Eye (tissue), 1 donor: ENCODE results near the gene GHRHR.

Source experiments
- DNase-seq: peaks from one replicate; pipeline ENCODE4 v3.0.0-alpha.2; 2015

GHRHR gene

GRCh38 chr7:31017032-31017675 is 53.4 kb downstream of the GHRHR start:
- DNase-seq: no peak

DNA sequence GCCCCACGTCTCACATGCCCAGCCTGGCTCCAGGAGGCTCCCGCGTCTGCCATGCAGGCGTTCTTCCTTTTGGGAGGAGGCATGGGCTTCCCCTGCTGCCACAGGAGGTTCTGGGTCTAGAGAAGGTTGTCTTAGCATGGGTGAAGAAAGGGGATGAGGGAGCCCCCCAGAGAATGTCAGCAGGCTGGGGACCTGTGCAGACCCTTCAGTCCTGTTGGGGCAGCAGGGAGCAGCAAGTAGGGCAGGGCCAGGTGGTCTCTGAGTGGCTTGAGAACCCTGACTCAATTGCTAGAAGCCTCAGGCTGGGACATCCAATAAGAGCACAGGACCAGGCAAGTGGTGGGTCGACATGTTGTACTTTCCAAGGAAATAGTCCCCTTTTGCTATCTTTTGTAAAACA is 54.0 kb downstream of the GHRHR start:
- DNase-seq: no peak

DNA sequence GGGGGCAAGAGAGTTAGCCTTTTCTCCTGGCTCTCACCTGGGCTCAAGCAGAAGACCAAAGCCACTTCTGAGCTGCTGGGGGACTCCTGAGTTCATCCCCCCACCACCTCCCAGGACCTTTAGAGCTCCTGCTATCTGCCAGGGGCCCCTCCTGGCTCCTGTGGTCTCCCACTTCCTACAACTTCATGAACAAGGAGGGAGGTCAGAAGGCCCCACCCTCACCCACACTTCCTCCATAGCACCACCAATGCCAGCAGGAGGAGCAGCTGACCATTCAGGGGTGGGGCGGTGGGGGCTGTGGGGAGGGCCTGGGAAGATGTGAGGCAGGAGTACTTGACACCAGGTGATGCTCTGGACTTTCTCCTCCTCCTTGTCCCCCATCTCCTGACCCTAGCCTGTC is 55.8 kb downstream of the GHRHR start:
- DNase-seq: no peak

GRCh38 chr7:31020161-31020560 is 56.4 kb downstream of the GHRHR start:
- DNase-seq: no peak

DNA sequence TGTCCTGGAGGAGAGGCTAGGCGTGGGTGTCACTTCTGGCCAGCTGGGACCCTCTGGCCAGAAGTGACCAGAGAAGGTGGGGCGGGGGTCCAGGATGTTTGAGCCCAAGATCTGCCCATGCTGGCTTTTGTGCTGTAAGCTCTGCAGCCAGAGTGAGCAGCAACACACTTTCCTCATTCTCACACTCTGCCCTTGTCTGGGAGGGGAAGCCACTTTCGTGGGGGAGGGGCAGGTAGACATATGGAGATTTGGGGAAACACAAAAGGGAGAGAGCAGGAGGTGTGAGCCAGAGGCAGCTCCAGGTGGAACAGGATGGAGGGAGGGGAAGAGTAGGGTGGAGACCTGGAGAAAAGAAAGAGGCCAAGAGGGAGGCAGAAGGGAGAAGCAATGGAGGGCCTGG is 56.9 kb downstream of the GHRHR start:
- no peak for DNase-seq

DNA sequence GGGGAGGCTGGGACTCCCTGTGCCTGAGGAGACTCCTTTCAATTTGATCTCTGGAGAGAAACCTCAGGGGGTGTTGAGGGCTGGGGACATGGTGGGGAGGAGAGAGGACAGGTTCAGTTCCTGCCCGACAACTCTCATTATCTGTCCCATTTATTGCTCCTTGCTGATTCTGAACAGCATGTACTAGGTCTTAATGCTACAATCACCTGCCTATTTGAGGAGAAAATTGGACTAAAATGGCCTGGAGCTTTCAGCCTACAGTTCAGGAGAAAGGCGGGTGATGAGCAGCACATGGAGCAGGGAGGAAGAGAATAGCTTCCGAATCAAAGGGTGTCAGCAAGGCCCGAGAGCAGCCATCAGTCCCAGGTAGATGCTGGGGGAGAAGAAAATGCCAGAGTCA is 58.4 kb downstream of the GHRHR start:
- no peak for DNase-seq

GRCh38 chr7:31022726-31023125 is 59.0 kb downstream of the GHRHR start:
- DNase-seq: no peak

DNA sequence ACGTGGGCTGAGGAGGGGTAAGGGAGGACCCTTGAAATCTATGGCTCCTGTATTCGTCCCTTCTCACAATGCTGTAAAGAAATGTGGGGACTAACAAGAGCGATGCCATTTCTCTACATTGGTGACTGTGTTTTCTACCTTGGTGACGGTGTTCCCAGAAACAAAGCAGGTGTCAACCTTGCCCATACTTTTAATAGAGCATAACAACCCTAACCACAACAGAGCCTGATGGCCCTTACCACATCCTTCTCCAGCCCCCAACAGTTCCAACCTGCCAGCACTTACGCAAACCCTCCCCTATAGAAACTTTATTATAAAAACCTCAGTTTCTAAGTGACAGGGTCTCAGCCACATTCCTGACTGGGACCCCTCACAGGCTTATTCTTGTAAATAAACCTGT is 60.1 kb downstream of the GHRHR start:
- DNase-seq: no peak

- peak; percentile 78 for DNase-seq
These were observed 63.6 kb downstream of the GHRHR start for GRCh38 chr7:31027161-31027965.

- no peak for DNase-seq
These were observed 64.3 kb downstream of the GHRHR start for GRCh38 chr7:31028006-31028405.

- DNase-seq: peak; percentile 48
These were observed 64.8 kb downstream of the GHRHR start for GRCh38 chr7:31028417-31028992.
